ENCODE measurements around the gene IGFBP4.

DNA sequence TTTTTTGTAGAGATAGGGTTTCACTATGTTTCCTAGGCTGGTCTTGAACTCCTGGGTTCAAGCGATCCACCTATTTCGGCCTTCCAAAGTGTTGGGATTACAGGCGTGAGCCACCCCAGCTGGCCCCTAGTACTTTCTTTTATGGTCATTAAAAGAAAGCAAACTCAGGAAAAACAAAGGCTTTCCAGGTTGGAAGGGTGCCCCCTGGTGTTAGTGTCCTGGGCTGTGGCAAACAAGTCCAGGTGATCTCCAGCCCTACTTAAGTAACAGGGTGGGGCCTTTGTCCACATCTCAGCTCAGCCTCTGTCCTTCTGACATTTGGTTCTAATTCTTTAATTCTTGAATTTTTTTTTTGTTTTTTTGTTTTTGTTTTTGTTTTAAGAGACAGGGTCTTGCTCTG, 6.9 kb downstream of the IGFBP4 start:
- TF ChIP-seq, protein P1, sequence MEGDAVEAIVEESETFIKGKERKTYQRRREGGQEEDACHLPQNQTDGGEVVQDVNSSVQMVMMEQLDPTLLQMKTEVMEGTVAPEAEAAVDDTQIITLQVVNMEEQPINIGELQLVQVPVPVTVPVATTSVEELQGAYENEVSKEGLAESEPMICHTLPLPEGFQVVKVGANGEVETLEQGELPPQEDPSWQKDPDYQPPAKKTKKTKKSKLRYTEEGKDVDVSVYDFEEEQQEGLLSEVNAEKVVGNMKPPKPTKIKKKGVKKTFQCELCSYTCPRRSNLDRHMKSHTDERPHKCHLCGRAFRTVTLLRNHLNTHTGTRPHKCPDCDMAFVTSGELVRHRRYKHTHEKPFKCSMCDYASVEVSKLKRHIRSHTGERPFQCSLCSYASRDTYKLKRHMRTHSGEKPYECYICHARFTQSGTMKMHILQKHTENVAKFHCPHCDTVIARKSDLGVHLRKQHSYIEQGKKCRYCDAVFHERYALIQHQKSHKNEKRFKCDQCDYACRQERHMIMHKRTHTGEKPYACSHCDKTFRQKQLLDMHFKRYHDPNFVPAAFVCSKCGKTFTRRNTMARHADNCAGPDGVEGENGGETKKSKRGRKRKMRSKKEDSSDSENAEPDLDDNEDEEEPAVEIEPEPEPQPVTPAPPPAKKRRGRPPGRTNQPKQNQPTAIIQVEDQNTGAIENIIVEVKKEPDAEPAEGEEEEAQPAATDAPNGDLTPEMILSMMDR (conservative IDR thresholded peaks at IDR 0.05 in 1 of 2, IDR thresholded peaks at IDR 0.05 in 1 of 2; ENCODE audit: extremely low read depth in 1 of 2, insufficient read depth in 1 of 2, low read depth in 1 of 2, low read length in 2 of 2) = peak; percentile 62 to 67
- TF ChIP-seq EZH2 (IDR thresholded peaks at IDR 0.05; ENCODE audit: borderline replicate concordance, low read length) = no peak

Measured in mammary epithelial cell (primary cell).